HUES6 (cell line): Measurements from ENCODE around the gene FOXP1.

Experiments used
- H3K27ac ChIP-seq: 2 replicates; pipeline ENCODE4 v1.7.0; 2013; ENCODE audit warnings: low read depth, mild to moderate bottlenecking, low read length, inconsistent platforms
- H3K27me3 ChIP-seq: 2 replicates; pipeline ENCODE4 v1.6.1; 2013; ENCODE audit warnings: low read length; ENCODE audit not compliant: control insufficient read depth, insufficient read depth
- H3K36me3 ChIP-seq: 2 replicates; pipeline ENCODE4 v1.6.1; 2013; ENCODE audit warnings: low read length; ENCODE audit not compliant: control insufficient read depth, insufficient read depth
- H3K4me1 ChIP-seq: 2 replicates; pipeline ENCODE4 v1.6.1; 2013; ENCODE audit warnings: low read length; ENCODE audit not compliant: control insufficient read depth, insufficient read depth
- H3K4me3 ChIP-seq: 2 replicates; pipeline ENCODE4 v1.5.1; 2013; ENCODE audit warnings: low read depth, low read length
- H3K9ac ChIP-seq: one replicate; pipeline ENCODE4 v1.6.1; 2013; ENCODE audit warnings: mild to moderate bottlenecking, low read length
- H3K9me3 ChIP-seq: 2 replicates; pipeline ENCODE4 v1.6.1; 2013; ENCODE audit warnings: low read depth, low read length; ENCODE audit not compliant: control insufficient read depth, insufficient read depth

Gene FOXP1

GRCh38 chr3:71451060-71451459, 132.5 kb downstream of the FOXP1 start:
- H3K27ac ChIP-seq: no peak overlapping the region
- no peak overlapping the region for H3K4me3 ChIP-seq

DNA sequence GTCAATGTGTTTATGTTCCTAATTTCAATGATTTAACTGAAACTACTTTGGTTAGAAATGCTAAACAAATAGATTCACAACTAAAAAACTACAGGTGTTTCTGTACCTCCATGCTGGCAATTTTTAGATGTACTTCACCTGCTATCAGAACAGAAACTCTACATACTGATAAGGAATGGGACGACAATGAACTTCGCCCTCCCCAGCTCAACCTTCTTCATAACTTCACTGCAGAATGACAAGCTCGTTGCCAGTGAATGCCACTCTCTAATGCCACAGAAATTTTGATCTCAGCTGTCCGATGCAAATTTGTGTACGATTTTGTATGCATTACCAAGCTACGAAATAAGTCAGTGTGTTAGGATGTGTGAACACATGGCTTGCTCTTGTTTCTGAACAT, 133.4 kb downstream of the FOXP1 start:
- Histone ChIP-seq H3K36me3 (no peaks in the 10 kb centered on the region), H3K4me3 (no peak overlapping the region), H3K27me3 (no peaks in the 10 kb centered on the region), H3K4me1 (peaks cover 3% of the 10 kb centered on the region; the same call in 1 of the 2 replicates), H3K9me3 (no peaks in the 10 kb centered on the region), H3K27ac (no peak overlapping the region), H3K9ac (no peak overlapping the region)

More at GRCh38 chr3:71451060-71451459, 132.5 kb downstream of the FOXP1 start:
- Histone ChIP-seq H3K9me3 (no peaks in the 10 kb centered on the region), H3K36me3 (no peaks in the 10 kb centered on the region), H3K9ac (no peak overlapping the region), H3K27me3 (no peaks in the 10 kb centered on the region), H3K4me1 (peaks cover 4% of the 10 kb centered on the region; the same call in 1 of the 2 replicates)

- H3K9me3 ChIP-seq: no peaks in the 10 kb centered on the region
- no peaks in the 10 kb centered on the region for H3K27me3 ChIP-seq
- no peak overlapping the region for H3K4me3 ChIP-seq
- no peak overlapping the region for H3K27ac ChIP-seq
- no peaks in the 10 kb centered on the region for H3K36me3 ChIP-seq
- peaks cover 3% of the 10 kb centered on the region for H3K4me1 ChIP-seq
- no peak overlapping the region for H3K9ac ChIP-seq
Observed at GRCh38 chr3:71447803-71448202, 135.7 kb downstream of the FOXP1 start.

GRCh38 chr3:71447197-71447596, 136.3 kb downstream of the FOXP1 start:
- H3K4me1 ChIP-seq: peaks cover 3% of the 10 kb centered on the region
- H3K9me3 ChIP-seq: no peaks in the 10 kb centered on the region
- no peak overlapping the region for H3K27ac ChIP-seq
- H3K4me3 ChIP-seq: no peak overlapping the region
- H3K27me3 ChIP-seq: no peaks in the 10 kb centered on the region
- H3K9ac ChIP-seq: no peak overlapping the region
- no peaks in the 10 kb centered on the region for H3K36me3 ChIP-seq

GRCh38 chr3:71446734-71447133, 136.8 kb downstream of the FOXP1 start:
- Histone ChIP-seq H3K9ac (no peak overlapping the region), H3K4me3 (no peak overlapping the region), H3K27ac (no peak overlapping the region), H3K36me3 (no peaks in the 10 kb centered on the region), H3K27me3 (no peaks in the 10 kb centered on the region), H3K9me3 (no peaks in the 10 kb centered on the region), H3K4me1 (peaks cover 3% of the 10 kb centered on the region)

DNA sequence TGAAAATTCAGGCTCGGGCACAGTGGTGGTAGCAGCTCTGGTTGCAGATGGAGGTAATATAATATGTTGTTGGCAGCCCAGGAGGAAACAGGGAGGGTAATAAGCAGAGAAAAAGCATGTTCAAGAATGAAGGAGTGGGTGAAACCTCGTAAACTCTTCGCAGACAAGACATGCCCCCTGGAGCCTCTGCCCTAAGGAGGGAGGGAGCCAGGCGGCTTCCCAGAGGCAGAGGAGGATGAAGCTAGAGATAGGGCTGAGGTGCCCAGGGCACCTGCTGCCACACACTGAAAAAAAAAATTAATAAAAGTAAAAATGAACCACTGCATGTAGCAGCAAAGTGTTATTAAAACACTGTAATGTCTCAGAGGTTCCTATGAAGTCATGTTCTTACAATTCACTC, 137.3 kb downstream of the FOXP1 start:
- H3K4me3 ChIP-seq: no peak overlapping the region
- H3K36me3 ChIP-seq: no peaks in the 10 kb centered on the region
- H3K9me3 ChIP-seq: no peaks in the 10 kb centered on the region
- no peak overlapping the region for H3K9ac ChIP-seq
- H3K27ac ChIP-seq: no peak overlapping the region
- no peaks in the 10 kb centered on the region for H3K27me3 ChIP-seq
- peaks cover 3% of the 10 kb centered on the region for H3K4me1 ChIP-seq

DNA sequence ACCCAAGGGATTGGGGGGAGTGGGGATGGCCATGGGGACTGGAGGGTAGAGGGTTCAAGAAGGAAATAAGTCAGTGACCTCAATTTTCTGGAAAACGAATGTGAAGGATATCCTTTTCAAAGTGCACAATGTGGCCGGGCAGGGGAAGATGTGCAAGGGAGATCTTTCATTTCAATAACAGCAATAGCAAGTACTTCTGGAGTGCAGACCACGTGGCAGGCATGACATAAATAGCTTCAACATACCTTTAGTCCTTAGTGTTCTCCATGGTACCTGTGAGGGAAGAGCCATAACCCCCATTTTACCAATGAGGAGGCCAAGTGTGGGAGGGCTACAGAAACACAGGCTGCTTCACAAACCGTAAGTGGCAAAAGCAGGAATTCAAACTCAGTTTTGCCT, 138.7 kb downstream of the FOXP1 start:
- Histone ChIP-seq H3K9ac (no peak overlapping the region), H3K27me3 (no peaks in the 10 kb centered on the region), H3K4me3 (no peak overlapping the region), H3K4me1 (no peaks in the 10 kb centered on the region; the same call in none of the 2 replicates), H3K36me3 (no peaks in the 10 kb centered on the region), H3K9me3 (no peaks in the 10 kb centered on the region), H3K27ac (no peak overlapping the region)

DNA sequence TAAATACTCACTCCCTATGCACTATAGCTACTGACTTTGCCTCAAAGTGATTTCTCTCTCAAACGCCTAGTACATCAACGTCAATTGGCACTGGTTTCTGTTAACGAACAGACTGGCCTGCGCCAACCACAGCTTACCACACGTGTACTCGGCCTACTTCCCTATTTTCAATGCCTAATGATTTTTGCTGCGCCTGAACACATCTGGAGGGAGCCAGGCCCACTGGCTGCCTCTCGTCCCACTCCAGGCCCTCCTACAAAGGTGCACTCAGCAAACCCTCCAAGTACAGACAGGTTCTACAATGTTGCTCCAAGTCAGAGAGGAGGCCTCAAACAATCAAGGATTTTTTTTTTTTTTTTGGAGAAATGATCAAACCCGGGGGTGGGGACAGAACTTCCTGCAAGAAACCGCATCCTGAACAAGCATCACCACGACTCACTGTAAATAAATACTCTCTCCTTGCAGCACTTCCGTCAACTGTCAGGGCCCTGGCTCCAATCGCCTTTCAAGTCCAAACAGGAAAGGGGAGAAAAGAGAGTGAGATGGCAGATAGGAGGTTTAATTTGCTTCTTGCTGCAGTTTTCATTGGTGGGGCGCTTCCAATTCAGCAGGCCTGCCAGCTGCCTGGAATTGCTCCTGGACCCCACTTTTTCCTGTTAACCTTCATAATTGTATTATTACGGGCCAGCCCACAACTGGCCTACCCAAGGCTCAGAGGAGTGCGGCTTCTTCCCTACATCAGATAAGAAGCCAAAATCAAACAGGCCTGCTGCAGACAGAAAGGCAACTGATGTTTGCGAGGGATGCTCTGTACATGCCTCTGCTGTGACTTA, 139.3 kb downstream of the FOXP1 start:
- no peaks in the 10 kb centered on the region for H3K36me3 ChIP-seq
- H3K27me3 ChIP-seq: no peaks in the 10 kb centered on the region
- no peaks in the 10 kb centered on the region; the same call in 1 of the 2 replicates for H3K4me1 ChIP-seq
- no peaks in the 10 kb centered on the region for H3K9me3 ChIP-seq
- H3K27ac ChIP-seq: no peak overlapping the region
- H3K4me3 ChIP-seq: no peak overlapping the region
- no peak overlapping the region for H3K9ac ChIP-seq

DNA sequence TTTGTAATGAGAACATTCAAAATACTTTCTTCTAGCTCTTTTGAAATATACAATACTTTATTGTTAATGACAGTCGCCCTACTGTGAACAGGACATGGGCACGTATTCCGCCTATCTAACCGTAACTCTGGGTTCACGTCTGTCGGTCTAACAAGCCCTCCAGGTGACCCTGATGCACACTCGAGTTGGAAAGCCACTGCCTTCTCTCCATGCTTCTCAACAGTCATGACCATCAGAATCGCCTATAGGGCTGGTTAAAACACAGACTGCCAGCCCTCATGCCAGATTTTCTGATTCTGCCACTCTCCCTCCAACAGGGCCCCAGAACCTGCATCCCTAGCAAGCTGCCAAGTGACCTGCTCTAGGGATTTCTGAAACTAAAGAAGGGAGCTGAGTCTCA, 140.2 kb downstream of the FOXP1 start:
- Histone ChIP-seq H3K36me3 (no peaks in the 10 kb centered on the region), H3K27ac (no peak overlapping the region), H3K4me1 (no peaks in the 10 kb centered on the region; the same call in 1 of the 2 replicates), H3K9ac (no peak overlapping the region), H3K4me3 (no peak overlapping the region), H3K9me3 (no peaks in the 10 kb centered on the region), H3K27me3 (no peaks in the 10 kb centered on the region)

DNA sequence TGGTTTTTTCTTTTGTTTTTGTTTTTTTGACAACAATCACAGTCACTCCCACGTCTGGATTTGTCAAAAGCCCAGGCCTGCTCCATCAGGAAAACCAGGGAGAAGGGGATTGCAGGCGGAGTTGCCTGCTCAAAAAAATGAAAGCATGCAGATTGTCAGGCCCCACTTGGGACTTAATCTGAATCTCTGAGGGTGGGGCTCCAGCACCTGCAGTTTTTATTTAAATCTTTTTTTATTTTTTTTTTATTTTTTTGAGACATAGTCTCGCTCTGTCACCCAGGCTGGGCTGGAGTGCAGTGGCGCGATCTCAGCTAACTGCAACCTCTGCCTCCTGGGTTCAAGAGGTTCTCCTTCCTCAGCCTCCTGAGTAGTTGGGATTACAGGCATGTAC, 140.9 kb downstream of the FOXP1 start:
- no peaks in the 10 kb centered on the region for H3K9me3 ChIP-seq
- no peak overlapping the region for H3K27ac ChIP-seq
- no peak overlapping the region for H3K4me3 ChIP-seq
- no peaks in the 10 kb centered on the region for H3K36me3 ChIP-seq
- no peaks in the 10 kb centered on the region for H3K27me3 ChIP-seq
- no peaks in the 10 kb centered on the region; the same call in 1 of the 2 replicates for H3K4me1 ChIP-seq
- H3K9ac ChIP-seq: no peak overlapping the region

DNA sequence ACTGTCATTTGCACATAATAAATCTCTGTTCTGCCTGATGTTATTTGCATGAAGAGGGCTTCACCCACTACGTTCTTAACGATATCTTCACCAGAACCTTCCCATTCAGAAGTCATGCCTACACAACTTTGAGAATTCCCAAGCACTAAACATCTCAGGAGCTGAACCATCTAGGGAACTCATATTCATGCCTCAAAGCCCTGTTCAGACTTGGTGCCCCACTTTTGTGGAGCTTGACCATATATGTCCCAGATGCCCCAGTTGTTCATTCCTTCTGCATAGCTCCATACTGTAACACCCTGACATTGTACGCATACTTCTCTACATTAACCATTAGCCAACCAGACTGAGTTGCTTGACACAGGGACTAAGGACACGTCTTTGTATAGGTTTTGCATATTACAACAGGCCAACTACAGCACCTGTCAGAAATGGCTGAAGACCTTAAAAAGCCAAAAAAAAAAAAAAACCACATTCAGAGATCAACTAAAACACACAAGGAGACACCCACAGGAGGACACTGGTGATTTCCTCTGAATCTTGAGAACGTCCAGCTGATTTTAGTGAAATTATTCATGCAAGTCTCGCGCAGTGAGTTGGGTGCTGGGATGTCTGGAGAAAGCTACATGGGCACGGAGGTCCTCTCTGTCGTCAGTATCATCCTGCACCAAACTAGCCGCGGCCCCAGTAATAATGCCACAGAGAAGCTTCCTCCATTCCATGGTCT, 141.4 kb downstream of the FOXP1 start:
- Histone ChIP-seq H3K9ac (no peak overlapping the region), H3K36me3 (no peaks in the 10 kb centered on the region), H3K27ac (no peak overlapping the region), H3K9me3 (no peaks in the 10 kb centered on the region), H3K27me3 (no peaks in the 10 kb centered on the region), H3K4me1 (no peaks in the 10 kb centered on the region; the same call in 1 of the 2 replicates), H3K4me3 (no peak overlapping the region)
